ENCODE data around the gene ADAM15. TPM values are rescaled to one million over a fixed set of nuclear protein-coding genes. Genes with fewer than 3 reads are reported as not detected.

ADAM15 gene
- total RNA-seq, 4 donors from 2014 or later = 58.6 to 270 (median 153) TPM

GRCh38 chr1:155083865-155084721 is 33.0 kb downstream of the ADAM15 start:
- peak overlapping the region in 1 of 2 donors; percentile 91 for H3K27ac ChIP-seq
- peaks cover 42 to 43% of the 10 kb centered on the region in 2 donors for H3K27me3 ChIP-seq
- intact Hi-C loops (cut with DNase I; ENCODE audit: low total_unique reads) = no loop called here
- no peaks in the 10 kb centered on the region for H3K9me3 ChIP-seq
- peak; percentile 41 to 66 for DNase-seq
- H3K4me1 ChIP-seq = peaks cover 10 to 41% of the 10 kb centered on the region in 2 donors
- peak overlapping the region in 1 of 2 donors; percentile 74 for H3K4me3 ChIP-seq
- no peaks in the 10 kb centered on the region for H3K36me3 ChIP-seq
- TF ChIP-seq POLR2A (IDR thresholded peaks at IDR 0.05) = no peak
- TF ChIP-seq CTCF (IDR thresholded peaks at IDR 0.05) = no peak

GRCh38 chr1:155084722-155085503 is 33.8 kb downstream of the ADAM15 start:
- intact Hi-C loops (cut with DNase I; ENCODE audit: low total_unique reads) = no loop called here
- no peaks in the 10 kb centered on the region for H3K36me3 ChIP-seq
- TF ChIP-seq POLR2A (IDR thresholded peaks at IDR 0.05) (peak; percentile 37 to 46), CTCF (IDR thresholded peaks at IDR 0.05) (peak; percentile 86 to 99 (median 96))
- H3K9me3 ChIP-seq = no peaks in the 10 kb centered on the region
- peak overlapping the region; percentile 84 to 91 for H3K27ac ChIP-seq
- H3K27me3 ChIP-seq = peaks cover 38 to 41% of the 10 kb centered on the region in 2 donors
- peak; percentile 91 for DNase-seq
- peaks cover 7 to 33% of the 10 kb centered on the region in 2 donors for H3K4me1 ChIP-seq
- peak overlapping the region; percentile 60 to 74 for H3K4me3 ChIP-seq

GRCh38 chr1:155085504-155086127 is 34.5 kb downstream of the ADAM15 start:
- Histone ChIP-seq H3K9me3 (no peaks in the 10 kb centered on the region), H3K4me1 (peaks cover under 1 to 26% of the 10 kb centered on the region in 2 donors)
- no peak for TF ChIP-seq CTCF (IDR thresholded peaks at IDR 0.05)
- no peak for TF ChIP-seq POLR2A (IDR thresholded peaks at IDR 0.05)

GRCh38 chr1:155086128-155086741 is 35.1 kb downstream of the ADAM15 start:
- H3K9me3 ChIP-seq = no peaks in the 10 kb centered on the region
- TF ChIP-seq CTCF (IDR thresholded peaks at IDR 0.05) (peak; percentile 88 to 100 (median 94)), POLR2A (IDR thresholded peaks at IDR 0.05) (no peak)
- intact Hi-C loops (cut with DNase I; ENCODE audit: low total_unique reads) = no loop called here
- H3K4me3 ChIP-seq = peak overlapping the region in 1 of 2 donors; percentile 60
- DNase-seq = peak; percentile 72 to 75
- peaks cover 24 to 28% of the 10 kb centered on the region in 2 donors for H3K27me3 ChIP-seq
- no peak overlapping the region for H3K27ac ChIP-seq
- no peaks in the 10 kb centered on the region for H3K36me3 ChIP-seq
- H3K4me1 ChIP-seq = peaks cover 0 to 21% of the 10 kb centered on the region in 2 donors

More at GRCh38 chr1:155085504-155086127, 34.5 kb downstream of the ADAM15 start:
- H3K36me3 ChIP-seq = no peaks in the 10 kb centered on the region
- peak overlapping the region; percentile 84 to 91 for H3K27ac ChIP-seq
- H3K27me3 ChIP-seq = peaks cover 30 to 34% of the 10 kb centered on the region in 2 donors
- peak; percentile 64 to 76 for DNase-seq
- peak overlapping the region; percentile 60 to 74 for H3K4me3 ChIP-seq
- intact Hi-C loops (cut with DNase I; ENCODE audit: low total_unique reads) = no loop called here

Measured in uterus (tissue), 4 donors.